ENCODE results near the gene SMNDC1.

The SMNDC1 gene

DNA sequence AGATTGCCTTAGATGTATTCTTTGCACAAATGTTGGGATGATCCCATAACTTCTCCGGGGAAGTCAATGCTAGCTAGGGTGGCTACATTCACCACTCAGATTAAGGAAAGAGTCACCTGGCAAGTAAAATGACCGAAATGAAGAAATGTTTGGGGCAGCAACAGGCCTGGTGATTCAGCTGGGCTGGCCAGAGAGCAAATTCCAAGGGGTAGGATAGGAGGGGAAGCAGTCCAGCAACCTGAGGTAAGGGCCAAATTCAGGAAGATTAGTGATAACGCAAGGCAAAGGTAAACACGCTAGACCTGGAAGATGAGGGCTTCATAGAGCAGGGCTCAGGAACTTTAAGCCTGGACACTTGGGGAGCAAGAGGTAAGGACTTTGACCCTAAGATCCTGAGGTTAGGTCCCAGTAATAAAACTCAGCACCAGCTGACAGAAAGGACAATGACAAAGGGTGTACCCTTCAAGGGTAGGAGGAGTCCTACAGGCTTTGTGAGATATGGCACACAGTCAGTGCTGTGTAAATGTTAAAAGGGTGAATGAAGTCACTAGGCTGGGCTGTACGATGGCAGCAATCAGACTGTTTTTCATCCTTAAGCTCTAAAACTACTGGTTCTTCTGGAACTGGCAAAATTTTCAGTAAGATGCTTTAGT, 22.7 kb upstream of the SMNDC1 start:
- no peak for DNase-seq (ENCODE audit: low spot score)

DNA sequence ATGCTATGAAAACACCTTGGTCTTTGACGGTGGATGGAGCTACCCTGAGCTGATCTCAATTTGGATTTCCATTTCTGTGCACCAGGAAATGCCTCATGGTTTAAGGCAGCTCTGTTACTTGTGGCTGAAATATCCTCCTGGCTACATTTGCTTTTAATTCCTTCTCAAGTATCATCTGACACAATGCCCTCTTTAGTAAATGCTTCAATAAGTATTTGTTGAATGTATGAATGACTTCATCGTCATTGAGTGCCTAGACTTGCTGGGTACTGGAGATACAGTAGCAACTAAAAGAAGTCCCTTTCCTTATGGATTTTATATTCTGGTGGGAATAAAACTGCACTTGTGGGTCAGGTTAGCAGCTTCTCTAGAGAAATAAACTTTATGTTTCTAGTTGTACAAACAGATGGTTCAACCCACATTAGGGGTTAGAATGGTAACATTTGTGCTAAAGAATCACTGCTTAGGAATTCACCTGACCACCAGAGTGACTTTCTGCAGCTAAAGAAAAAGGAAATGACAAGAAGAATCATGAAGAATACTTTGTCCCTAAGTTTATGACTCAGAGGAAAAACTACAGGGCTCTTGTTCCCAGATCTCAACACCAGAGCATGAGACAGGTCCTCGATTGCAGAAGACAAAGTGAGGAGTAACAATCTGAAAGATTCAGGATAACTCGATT, 21.8 kb upstream of the SMNDC1 start:
- DNase-seq (ENCODE audit: low spot score), result no peak

DNA sequence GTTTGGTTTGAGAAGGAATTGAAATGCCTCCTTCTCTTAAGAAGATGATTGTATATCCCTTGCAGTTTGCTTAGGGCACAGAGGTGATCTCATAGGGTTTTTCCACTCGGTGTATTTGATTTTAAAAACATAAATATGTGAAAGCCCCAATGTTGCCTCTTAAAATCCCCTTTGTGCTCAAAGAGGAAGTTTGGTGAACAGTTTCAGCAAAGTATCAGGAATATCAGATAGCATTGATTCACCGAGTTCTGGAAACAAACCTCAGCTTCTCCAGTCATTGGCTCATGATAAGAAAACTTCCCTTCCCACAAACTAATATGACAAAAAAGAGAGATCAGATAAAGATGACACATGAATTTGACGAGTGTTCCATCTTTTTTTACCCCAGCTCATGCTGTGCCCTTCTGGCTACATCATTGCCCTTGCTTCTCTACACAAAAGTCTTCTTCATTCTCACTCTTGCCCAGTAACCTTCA, 20.1 kb upstream of the SMNDC1 start:
- no peak for DNase-seq (ENCODE audit: low spot score)

DNA sequence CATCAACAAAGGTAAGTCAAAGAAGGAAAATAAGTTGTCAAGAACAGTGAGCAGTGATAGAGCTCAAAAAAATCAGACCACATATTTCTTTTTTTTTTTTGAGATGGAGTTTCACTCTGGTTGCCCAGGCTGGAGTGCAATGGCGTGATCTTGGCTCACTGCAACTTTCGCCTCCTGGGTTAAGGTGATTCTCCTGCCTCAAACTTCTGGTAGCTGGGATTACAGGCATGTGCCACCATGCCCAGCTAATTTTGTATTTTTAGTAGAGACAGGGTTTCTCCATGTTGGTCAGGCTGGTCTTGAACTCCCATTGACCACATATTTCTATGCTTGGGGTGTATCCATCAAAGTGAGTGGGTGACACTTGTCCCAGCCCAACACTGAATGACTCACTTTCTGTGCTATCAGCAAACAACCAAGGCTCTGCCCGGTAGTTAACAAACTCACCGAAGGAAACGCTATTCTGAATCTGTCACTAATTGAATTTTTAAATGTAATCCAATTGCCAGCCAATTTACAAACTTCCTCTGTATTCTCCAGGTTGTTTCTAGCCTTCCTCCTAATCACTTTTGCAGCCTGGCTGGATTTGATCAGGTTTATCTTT, 19.6 kb upstream of the SMNDC1 start:
- no peak for DNase-seq (ENCODE audit: low spot score)

DNA sequence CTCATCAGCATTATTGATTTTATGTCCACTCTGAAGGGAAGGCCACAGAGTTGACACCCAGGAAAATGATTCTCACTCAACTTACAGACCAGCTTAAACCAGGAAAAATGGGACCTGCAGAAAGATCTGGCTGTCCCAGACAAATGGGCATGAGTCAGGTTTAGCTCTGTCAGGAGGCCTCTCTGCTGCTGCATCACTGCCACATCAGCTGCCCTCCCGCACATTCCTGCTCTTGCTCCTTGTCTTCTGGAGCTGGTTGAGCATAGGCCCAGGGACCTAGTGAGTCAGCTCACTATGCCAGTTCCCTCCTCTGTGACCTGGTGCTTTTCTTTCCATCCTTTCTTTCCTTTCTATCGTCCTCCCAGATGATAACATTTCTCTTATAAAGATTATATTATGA, 18.8 kb upstream of the SMNDC1 start:
- no peak for DNase-seq (ENCODE audit: low spot score)

DNA sequence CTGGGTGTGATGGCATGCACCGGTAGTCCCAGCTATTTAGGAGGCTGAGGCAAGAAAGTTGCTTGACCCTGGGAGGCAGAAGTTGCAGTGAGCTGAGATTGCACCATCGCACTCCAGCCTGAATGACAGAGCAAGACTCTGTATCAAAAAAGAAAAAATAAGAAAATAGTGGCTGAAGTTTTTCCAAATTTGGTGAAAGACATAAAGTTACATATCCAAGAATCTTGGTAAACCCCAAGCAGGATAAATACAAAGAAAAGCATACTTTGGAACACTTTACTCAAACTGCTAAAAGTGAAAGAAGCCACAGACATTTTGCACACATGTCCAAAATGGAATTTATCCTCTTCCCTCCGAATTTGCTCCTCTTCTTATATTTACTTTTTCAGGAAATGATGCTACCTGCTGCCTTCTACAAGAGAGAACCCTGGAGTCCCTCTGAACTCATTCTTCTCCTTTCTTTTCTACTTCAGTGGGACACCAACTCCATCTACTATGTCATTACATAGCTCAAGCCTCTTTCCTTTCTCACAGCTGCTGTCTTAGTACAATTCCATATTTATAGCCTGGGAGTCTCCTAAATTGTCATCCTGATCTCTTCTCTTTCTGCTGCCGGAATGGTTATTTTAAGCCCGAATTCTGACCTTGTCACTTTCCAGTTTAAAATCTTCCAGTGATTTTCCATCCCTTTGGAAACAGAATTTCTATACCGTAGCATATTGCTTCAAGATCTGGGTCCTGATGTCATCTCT, 17.3 kb upstream of the SMNDC1 start:
- no peak for DNase-seq (ENCODE audit: low spot score)

DNA sequence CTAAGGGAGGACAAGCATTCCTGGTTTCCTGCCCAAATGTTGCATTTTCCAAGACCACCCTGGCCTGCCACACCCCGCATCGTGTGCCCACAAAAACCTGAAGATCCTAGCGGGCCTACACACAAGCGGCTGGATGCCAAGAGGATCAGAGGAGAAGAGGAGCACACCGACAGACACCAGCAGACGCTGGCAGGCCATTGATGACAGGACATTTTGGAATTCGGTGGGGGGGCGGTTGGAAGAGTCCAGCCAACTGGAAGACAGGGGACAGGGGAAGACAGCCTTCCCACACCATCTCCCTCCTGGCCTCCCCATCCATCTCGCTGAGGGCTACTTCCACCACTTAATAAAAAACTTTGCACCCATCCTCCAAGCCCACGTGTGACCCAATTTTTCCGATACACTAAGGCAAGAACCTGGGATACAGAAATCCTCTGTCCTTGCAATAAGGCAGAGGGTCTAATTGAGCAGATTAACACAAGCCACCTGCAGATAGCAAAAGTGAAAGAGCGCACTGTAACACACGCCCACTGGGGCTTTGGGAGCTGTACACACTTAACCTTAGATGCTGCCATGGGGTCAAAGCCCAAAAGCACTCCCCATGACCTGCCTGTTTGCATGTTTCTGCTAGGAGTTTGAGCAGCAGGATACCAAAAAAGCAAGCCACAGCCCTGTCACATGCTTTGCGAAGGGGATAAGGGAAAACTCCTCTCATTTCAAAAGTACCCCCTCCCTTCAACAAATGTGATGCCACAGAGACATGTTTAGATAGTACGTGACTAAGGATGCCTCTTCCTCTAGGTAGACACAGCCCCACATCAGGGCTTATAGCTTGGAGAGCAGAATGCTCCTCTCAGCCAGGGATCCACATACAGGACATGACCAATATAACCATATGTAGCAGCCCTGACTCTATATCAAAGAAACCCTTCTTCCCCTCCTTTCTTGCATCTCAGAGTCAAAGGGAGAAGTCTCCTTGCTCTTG, 13.4 kb upstream of the SMNDC1 start:
- no peak for DNase-seq (ENCODE audit: low spot score)

DNA sequence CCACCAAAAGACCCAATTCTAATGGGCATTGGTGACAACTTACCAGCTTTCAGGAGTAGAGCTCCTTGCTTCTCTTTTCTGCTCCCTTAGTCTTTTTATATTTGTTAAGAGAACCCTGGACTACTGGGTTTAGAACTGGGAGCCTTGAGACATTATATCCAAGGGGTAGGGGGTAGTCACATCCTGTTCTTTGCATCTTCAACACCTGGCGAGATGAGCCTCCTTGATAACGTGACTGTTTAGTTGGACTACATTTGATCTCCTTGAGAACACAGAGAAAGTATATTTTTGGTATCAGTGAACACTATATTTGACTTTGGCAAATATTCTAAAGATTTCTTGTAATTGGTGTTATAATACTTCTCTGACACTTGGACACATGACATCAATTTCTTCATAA, 9.0 kb upstream of the SMNDC1 start:
- DNase-seq (ENCODE audit: low spot score), result no peak

DNA sequence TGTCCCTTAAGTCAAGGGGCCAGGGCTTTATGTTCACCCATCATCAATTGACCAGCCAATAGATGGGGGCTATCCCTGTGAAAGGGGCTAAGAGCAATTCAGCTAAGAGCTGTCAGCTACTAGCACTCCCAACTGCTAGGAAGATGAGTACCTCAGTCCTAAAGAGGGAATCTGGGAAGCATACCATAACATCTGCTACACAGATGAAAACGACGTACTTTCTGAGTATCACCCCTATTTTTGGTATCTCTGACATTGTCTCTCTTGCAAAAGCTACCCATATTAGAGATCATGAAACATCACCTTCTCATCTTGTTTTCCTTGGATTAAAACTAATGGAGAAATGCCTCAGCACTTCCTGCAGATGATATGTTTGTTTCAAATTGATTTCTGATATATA, 7.5 kb upstream of the SMNDC1 start:
- DNase-seq (ENCODE audit: low spot score), result no peak

DNA sequence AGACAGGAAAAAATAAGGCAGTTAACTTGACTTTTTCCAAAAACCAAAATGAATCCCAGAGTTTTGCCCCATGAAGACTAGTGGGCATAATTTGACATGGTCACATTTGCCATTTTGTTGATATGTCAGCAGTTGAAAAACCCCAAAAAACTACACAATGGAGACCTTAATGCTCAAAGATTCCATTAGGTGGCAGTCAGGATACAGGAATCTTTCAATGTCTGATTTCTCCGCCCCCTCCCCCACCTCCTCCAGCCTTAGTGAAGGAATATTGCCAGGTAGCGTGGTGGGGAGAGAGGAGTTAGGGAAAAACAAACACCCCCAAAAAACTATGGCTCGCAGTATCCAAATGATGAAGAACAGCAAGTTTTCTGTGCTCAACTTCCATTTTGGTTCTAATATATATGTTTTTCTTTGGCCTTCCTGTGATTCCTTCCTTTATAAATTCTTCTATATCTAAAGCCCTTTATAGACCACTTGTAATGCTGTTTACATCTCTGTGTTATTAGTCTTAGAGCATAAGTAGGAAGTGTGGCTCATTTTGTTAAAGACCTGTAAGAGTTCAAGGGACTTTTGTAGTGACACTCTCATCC, 6.7 kb upstream of the SMNDC1 start:
- DNase-seq (ENCODE audit: low spot score), result peak; percentile 46

DNA sequence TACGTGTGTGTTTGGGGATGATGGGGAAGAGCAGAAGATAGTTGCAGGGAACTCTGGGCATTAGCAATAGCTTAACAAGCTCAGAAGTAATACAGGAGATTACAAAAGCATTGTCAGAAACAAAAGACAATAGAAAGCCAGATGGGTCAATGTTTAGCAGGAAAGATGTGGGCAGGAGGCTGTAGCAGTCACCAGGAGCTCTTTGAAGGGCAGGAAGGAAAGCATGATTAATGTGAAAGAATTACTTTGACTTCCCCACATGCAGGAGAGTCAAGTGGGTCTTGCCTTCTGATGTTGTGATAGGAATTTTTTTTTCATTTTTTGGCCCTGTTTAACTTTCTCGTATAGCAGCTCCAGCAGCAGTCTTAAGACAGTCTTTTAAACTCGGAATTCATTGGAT, 6.0 kb upstream of the SMNDC1 start:
- DNase-seq (ENCODE audit: low spot score), result no peak

DNA sequence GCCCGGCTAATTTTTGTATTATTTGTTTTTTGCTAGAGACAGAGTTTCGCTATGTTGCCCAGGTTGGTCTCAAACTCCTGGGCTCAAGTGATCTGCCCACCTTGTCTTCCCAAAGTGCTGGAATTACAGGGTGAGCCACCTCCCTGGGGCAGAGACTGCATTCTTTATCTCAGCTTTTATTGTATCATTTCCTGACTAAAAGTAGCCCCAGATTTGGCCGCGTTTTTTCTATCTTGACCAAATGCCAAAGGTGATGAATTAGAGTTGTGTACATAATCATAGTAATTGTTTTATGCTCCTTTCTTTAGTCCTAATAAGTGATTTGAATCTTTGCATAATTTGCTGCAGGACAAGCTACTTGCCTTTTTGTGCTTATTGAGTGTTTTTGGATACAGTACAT, 3.1 kb upstream of the SMNDC1 start:
- no peak for DNase-seq (ENCODE audit: low spot score)

DNA sequence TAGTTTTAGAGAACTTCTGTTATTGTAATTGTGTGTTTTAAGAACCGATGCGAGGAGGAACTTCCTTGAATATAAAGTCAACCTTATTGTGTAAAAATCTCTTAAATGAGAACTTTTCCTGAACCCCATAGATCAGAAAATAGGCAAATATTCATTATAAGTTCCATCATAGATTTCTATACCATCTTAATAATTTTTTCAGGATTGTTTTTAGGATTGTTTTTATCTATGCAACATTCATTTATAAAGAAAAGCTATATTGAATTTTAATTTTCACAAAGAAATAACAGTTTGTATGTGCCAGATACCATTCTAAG, 1.7 kb upstream of the SMNDC1 start:
- DNase-seq (ENCODE audit: low spot score), result no peak

DNA sequence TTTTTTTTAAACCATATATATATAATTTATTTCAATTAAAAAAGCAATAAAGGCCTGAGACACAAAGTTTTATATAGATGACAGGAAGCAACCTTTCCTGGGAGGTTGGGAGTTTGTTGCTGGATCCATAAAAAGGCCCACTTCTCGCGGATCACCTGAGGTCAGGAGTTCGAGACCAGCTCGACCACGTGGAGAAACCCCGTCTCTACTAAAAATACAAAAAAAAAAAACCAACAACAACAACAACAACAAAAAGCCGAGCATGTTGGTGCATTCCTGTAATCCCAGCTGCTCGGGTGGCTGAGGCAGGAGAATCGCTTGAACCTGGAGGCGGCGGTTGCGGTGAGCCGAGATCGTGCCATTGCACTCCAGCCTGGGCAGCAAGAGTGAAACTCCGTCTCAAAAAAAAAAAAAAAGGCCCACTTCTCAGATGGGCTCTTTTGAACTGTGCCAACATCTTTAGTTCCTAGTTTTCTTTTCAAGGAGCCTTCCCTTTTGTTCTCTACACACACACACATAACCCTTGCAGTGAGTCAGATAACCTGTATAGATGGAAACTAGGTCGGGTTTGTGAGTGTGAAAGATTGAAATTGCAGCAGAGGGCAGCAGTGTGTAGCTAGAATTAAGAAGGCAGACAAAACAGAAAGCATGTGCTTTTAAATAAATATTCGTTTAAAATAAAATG, 1.2 kb upstream of the SMNDC1 start:
- peak; percentile 55 for DNase-seq (ENCODE audit: low spot score)

DNA sequence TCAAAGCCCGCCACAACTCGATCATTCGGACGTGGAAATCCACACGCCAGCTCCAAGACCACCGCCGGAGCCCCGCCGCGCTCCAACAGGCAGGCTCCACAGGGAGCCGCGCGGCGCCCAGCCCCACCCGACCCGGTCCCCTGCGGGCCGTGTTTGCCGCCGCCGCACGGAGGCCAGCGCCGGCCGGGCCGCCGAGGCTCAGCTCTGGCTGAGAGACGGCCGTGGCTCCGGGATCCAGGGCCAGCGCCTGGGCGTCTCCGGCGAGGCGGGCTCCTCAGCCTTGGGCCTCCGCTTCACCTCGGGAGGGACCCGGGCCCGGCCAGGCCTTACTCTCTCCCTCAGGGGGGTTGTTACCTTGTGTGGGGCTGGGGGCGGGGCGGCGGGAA, 333 bp downstream of the SMNDC1 start:
- no peak for DNase-seq (ENCODE audit: low spot score)

DNA sequence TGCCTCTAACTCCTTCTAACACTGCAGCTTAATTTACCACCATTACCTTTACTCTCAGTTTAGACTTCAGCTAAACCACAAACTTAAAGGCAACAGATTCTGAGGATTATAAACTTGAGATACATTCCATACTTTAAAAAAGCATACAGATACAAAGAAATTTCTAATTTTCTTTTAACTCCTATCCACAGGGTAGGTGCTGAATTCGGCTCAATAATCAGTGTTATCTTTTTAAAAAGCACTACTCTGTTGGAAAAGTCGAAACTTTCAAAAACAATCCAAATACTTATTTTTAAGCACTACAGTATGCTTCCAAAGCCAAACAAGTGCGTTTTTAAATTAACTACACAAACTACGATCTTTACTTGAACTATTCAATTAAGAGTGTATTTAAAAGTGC, 1.0 kb downstream of the SMNDC1 start:
- no peak for DNase-seq (ENCODE audit: low spot score)

DNA sequence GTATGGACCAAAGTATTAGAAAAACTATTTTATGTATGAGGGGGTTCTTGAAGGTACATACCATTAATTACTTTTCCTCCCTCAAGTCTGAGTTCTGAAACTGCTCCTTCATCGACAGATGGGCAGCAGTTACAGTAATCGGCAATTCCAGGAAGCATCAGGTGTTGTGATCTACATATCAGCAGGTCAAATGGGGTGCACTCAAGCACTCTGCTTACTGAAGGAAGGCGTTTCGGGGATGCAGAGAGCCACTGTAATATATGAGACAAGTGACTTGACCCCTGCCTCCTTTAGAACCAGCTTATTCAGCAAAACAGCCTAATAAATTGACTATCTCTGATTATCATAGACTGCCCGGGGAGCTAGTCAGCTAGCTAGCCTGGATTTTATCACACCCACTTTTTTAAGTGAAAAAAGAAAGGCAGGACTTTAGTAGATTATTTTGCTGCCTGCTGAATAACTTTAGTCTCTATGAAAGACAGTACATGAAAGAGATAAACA, 4.2 kb downstream of the SMNDC1 start:
- DNase-seq (ENCODE audit: low spot score), result no peak

DNA sequence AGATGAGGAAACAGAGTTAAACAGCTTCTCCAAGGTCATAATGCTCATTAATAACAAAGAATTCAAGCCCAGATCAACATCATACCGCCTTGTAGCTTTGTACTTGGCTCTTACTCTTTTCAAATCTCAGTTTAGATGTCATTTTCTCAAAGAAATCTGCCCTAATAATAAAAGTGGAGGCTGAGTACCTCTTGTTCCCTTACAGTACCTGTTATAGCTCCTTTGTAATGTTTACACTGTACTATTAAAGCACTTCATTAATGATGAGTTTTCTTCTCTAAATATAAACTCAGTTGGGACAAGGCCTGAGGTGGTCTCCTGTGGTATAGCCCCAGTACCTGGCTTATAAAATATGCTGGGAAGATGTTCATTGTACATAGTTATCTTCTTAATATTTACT, 7.8 kb downstream of the SMNDC1 start:
- no peak for DNase-seq (ENCODE audit: low spot score)

DNA sequence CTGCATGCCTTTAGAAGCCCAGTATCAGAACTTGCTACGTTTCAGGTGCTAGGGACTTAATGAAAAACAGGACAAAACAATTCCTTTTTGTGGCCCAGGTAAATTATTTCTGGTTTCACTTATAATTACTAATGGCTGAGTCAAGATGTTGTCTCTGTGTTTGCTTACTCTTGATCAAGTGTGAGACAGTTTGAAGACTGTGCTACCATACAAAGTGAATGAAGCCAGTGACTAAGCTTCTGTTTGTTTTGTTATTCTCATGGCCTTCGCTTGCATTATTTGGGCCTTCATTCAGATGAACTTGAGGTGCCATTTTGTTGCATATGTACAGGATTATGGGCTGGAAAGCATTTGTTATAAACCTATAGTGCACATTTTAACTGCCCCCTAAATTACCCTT, 17.9 kb downstream of the SMNDC1 start:
- no peak for DNase-seq (ENCODE audit: low spot score)

DNA sequence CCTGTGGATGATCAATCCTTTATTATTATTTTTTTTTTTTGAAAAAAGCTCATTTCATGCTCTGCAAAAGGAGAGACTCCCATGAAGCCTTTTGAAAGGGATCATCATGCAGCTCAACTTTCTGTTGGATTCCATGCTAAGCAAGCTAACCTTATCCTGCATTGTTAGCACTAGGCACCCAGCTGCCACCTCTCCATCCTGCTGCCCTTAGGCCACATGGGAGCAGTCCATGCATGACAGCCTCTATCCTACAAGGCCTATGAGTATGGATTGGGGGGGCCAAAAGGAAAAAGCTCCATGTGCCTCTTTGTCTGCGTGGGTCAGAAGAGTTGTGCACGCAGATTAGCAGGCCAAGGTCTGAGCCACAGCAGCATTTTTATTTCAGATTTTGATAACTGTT, 19.2 kb downstream of the SMNDC1 start:
- no peak for DNase-seq (ENCODE audit: low spot score)

DNA sequence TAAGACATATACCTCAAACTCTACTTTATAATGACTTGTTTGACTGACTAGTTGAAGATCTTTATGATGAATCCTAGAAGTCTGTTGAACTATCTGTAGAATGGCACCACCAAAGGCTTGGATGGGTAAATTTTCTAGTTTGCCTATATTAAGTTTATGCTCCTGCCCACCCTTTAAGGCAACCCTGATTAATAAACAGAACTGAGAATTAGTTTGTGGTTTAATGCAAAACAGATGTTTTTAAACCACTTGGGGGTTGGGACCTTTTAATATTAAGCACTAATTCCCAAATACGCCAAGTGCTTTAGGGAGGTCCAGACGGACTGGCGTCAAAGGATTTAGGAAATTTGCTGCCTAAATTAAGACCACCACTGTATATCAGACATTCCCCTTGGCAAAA, 20.5 kb downstream of the SMNDC1 start:
- no peak for DNase-seq (ENCODE audit: low spot score)

Data from globus pallidus (tissue), 1 donor.